HCEC 1CT (cell line): ENCODE results near the gene RNF224.
"Not testable (repeated sequence)": the region's sequence is repeated elsewhere in the genome, so short reads cannot be mapped to it uniquely, and the experiment has no call there.

Experiments
- DNase-seq: peaks from one replicate; pipeline ENCODE4 v3.0.0-alpha.2; 2017

Gene RNF224

DNA sequence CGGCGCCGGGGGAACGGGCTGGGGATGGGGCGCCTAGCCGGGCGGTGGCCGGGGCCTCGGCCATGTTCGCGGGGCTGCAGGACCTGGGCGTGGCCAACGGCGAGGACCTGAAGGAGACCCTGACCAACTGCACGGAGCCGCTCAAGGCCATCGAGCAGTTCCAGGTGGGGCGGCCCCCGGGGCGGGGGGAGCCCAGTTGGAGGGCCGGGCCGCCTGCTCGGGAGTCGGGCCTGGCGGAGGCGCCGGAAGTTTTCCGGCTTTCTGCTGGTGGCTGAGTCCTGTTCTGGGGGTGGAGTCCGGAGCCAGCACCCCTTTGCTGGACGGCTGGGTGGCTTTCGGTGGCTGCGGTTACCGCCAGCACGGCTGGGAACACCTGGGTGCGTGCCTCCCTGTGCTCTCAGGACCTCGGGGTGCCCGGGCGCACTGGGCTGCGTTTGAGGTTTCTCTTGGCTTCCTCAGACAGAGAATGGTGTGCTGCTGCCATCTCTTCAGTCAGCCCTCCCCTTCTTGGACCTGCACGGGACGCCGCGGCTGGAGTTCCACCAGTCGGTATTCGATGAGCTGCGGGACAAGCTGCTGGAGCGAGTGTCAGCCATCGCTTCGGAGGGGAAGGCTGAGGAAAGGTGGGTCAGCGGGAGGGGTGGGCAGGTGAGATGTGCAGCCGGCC lies 28.3 kb downstream of the RNF224 start:
- DNase-seq: peak; percentile 17

GRCh38 chr9:137256362-137256761 lies 29.1 kb downstream of the RNF224 start:
- no peak for DNase-seq

DNA sequence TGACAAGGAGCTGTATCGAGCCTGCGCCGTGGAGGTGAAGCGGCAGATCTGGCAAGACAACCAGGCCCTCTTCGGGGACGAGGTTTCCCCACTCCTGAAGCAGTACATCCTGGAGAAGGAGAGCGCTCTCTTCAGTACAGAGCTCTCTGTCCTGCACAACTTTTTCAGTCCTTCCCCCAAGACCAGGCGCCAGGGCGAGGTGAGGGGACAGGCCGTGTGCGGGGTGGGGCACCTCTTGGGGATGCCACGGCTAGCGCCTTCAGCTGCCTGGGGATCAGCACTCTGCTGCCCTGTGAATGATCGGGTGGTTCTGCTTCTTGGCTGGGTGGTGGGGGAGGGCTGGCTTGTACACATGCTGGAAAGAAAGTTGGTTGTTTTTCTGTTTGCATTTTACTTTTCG lies 29.6 kb downstream of the RNF224 start:
- no peak for DNase-seq

DNA sequence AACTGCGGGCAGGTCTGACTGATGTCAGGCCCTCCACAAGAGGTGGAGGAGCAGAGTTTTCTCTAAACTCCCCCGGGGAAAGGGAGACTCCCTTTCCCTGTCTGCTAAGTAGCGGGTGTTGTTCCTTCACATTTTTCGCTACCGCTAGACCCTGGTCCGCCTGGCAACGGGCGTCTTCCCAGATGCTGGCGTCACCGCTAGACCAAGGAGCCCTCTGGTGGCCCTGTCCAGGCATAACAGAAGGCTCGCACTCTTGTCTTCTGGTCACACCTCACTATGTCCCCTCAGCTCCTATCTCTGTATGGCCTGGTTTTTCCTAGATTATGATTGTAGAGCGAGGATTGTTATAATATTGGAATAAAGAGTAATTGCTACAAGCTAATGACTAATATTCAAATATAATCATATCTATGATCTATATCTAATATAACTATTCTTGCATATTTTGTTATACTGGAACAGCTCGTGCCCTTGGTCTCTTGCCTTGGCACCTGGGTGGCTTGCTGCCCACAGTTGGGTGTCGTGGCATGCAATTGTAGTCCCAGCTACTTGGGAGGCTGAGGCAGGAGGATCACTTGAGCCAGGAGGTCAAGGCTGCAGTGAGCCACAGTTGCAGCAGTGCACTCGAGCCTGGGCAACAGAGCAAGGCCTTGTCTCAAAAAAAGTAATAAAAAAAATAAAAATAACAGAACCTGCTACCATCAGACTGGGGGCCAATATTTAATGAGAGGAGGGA lies 35.0 kb downstream of the RNF224 start:
- not testable (repeated sequence) for DNase-seq

DNA sequence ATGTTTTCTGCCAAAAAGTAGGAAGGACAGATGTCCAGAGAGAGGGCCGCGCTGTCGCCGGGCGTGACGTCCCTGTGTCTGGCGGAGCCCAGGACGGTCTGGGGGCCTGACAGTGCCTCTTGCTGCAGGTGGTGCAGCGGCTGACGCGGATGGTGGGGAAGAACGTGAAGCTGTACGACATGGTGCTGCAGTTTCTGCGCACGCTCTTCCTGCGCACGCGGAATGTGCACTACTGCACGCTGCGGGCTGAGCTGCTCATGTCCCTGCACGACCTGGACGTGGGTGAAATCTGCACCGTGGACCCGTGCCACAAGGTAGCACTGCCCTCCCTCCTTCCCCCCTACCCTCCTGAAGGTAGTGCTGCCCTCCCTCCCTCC lies 35.6 kb downstream of the RNF224 start:
- DNase-seq: no peak

GRCh38 chr9:137263506-137263905 lies 36.2 kb downstream of the RNF224 start:
- DNase-seq: no peak

GRCh38 chr9:137264067-137264466 lies 36.8 kb downstream of the RNF224 start:
- DNase-seq: no peak

DNA sequence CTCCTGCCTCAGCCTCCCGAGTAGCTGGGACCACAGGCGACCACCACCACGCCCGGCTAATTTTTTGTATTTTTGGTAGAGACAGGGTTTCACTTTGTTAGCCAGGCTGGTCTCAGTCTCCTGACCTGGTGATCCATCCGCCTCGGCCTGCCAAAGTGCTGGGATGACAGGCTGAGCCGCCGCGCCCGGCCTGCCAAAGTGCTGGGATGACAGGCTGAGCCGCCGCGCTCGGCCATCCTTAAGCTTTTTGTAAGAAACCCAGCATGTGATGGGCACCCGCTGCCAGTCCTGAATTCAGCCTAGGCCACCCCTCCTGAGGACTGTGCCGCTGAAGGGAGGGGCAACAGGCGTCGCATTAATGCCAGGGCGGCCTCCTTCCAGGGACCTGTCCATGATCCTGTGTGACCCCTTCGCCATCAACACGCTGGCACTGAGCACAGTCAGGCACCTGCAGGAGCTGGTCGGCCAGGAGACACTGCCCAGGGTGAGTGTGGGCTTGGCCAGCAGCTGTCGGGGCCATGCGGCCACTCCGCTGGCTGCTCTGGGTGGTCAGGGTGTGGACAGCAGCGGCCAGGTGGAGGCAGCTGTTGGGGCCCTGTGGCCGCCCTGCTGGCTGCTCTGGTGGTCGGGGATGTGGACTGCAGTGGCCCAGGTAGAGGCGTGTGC lies 38.3 kb downstream of the RNF224 start:
- DNase-seq: no peak

DNA sequence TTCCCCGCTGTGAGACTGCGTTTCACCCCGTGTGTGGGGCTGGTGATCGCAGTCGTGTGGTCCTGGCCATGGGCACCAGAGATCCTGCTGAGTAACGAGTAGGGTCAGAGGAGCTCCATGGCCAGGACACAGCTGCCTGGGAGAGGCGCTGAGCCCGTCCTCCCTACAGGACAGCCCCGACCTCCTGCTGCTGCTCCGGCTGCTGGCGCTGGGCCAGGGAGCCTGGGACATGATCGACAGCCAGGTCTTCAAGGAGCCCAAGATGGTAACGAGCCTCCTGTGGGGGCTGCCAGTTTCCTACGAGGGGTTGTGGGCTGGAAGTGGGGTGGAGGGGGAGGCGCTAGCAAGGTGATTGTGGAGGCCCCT lies 38.8 kb downstream of the RNF224 start:
- DNase-seq: no peak

DNA sequence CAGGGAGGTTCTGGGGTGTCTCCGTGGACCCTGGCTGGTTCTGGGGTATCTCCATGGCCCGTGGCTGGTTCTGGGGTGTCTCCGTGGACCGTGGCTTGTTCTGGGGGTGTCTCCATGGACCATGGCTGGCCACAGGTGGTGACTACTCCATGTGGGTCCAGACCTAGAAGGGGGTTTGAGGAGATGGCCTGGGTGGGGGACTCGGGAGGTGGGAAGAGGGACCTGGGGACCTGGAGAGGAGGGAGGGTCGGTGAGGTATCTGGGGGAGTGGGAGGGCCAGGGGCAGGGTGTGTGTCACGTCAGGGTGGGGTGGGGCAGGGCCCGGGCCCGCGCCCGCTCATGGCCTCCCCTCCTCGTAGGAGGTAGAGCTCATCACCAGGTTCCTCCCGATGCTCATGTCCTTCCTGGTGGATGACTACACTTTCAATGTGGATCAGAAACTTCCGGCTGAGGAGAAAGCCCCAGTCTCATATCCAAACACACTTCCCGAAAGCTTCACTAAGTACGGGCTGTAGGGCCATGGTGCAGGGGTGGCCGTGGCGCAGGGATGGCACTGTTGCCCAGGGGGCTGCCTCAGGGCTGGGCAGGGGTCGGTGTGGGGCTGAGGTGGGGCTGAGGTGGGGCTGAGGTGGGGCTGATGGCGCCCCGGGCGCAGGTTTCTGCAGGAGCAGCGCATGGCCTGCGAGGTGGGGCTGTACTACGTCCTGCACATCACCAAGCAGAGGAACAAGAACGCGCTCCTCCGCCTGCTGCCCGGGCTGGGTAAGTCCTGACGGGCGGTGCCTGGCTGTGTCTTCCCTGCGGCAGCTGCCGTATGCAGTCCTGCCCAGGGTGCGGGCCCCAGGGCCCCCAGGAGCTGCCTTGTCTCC lies 39.5 kb downstream of the RNF224 start:
- no peak for DNase-seq

DNA sequence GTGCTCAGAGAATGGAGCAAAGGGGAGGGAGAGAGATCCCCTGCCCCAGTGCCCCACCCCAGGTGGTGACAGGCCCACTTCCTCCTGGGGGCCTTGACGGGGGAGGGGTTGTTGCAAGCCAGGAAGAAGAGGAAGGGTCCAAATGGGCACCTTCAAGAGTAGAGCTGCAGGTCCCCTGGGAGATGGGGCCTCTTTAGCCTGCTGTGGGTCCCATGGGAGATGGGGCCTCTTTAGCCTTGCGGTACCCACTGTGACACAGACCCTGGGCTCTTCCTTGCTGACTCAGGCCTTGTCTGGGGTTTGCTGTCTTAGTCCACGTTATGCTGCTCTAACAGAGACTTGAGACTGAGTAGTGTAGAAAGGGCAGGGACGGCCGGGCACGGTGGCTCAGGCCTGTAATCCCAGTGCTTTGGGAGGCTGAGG lies 40.6 kb downstream of the RNF224 start:
- no peak for DNase-seq

- no peak for DNase-seq
Observed at GRCh38 chr9:137268538-137269201, 41.4 kb downstream of the RNF224 start.

DNA sequence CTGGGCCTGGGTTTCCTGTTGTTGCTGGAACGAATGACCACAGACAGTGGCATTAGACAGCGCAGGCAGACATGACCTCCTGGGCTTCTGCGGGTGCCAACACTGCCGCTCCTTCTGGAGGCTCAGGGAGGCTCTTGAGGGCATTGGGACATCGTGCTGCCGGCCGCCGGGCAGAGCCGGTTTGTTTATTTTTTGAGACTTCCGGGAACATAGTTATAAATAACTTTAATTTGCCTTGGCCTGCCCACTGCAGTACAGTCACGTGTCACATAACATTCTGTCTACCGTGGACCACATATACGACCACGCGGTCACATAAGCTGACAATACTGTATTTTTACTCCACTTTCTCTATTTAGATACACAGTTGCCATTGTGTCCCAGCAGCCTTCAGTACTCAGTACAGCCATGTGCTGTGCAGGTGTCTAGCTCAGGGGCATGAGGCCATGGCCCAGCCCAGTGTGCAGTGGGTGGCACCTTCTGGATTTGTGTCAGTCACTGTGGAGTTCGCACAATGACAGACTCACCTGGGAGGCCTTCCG lies 42.0 kb downstream of the RNF224 start:
- DNase-seq: peak; percentile 27

- no peak for DNase-seq
Observed at GRCh38 chr9:137270929-137271695, 43.8 kb downstream of the RNF224 start.

- no peak for DNase-seq
Observed at GRCh38 chr9:137271696-137272076, 44.4 kb downstream of the RNF224 start.

DNA sequence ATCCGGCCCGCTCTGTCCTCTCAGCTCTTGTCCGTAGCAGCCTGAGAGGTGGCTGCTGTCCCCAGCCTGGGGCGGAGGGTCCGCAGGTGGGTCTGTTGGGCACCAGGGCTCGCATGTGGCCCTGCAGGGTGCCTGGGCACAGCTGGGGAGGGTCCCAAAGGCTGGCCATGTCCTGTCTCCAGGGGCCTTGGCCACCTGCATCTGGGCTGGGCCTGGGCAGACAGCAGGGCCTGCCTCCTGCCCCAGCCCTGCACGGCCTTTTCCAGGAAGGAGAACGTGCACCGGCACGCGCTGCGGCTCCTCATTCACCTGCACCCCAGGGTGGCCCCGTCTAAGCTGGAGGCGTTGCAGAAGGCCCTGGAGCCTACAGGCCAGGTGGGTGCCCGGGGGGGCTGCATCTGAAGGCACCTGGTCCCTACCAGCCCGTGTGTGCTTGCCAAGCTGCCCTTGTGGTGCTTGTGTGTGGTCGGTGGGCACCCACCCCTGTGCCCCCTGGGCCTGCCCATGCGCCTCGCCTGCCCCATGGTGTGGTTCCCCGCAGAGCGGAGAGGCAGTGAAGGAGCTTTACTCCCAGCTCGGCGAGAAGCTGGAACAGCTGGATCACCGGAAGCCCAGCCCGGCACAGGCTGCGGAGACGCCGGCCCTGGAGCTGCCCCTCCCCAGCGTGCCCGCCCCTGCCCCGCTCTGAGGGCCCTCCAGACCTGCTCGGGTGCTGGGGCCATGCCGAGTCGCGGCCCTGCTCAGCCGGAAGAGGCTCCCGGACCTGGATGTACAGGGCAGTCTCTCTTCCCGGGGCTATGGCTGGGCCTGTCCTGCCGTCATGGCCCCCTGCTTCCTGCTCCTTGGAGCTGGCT lies 45.2 kb downstream of the RNF224 start:
- DNase-seq: no peak

DNA sequence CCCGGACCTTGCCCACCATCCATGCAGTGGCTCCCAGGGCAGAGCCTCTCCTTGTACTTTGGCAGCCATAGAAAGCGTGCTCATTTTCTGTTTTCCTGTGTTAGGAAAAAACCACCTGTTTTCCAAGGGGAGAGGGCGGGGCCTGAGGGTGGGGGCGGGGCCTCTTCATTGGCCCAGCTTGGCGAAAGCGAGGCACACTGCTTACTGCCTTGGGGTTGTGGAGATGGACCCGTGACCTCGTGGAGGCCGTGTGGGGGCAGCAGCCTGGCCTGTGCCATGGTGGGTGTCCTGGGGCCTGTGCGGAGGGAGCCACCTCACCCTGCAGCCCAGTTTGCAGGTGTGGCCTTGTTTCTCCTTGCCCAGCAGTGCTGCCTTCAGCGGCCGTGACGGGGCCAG lies 45.8 kb downstream of the RNF224 start:
- no peak for DNase-seq

- DNase-seq: no peak
Observed at GRCh38 chr9:137273611-137274320, 46.5 kb downstream of the RNF224 start.

GRCh38 chr9:137275203-137275587 lies 47.9 kb downstream of the RNF224 start:
- no peak for DNase-seq
